Ramos (cell line): ENCODE measurements around the gene PTGR3.

Experiments used
- in situ Hi-C: fragments of 300-500 bp; cut with MboI; formaldehyde crosslinking; loops from one replicate; pipeline ENCODE4 v1.14.3; 2022; ENCODE audit warnings: low sequenced_read_pairs; ENCODE audit not compliant: unreplicated experiment

The PTGR3 gene

GRCh38 chr18:75173738-75174137 lies 35.2 kb downstream of the PTGR3 start:
- in situ Hi-C loops, result no loop called here

- in situ Hi-C loops, result no loop called here
These were observed 35.9 kb downstream of the PTGR3 start for GRCh38 chr18:75173125-75173432.

- in situ Hi-C loops, result no loop called here
These were observed 36.4 kb downstream of the PTGR3 start for GRCh38 chr18:75172299-75173124.

GRCh38 chr18:75170916-75171315 lies 38.0 kb downstream of the PTGR3 start:
- in situ Hi-C loops, result no loop called here

GRCh38 chr18:75170022-75170789 lies 38.7 kb downstream of the PTGR3 start:
- in situ Hi-C loops, result no loop called here

- in situ Hi-C loops, result no loop called here
These were observed 39.5 kb downstream of the PTGR3 start for GRCh38 chr18:75169411-75169810.

- in situ Hi-C loops, result no loop called here
These were observed 40.3 kb downstream of the PTGR3 start for GRCh38 chr18:75168619-75169018.

GRCh38 chr18:75167759-75168618 lies 41.0 kb downstream of the PTGR3 start:
- in situ Hi-C loops, result no loop called here

GRCh38 chr18:75167137-75167536 lies 41.8 kb downstream of the PTGR3 start:
- in situ Hi-C loops, result no loop called here

GRCh38 chr18:75165926-75166325 lies 43.0 kb downstream of the PTGR3 start:
- in situ Hi-C loops, result no loop called here

GRCh38 chr18:75164479-75164878 lies 44.5 kb downstream of the PTGR3 start:
- in situ Hi-C loops, result no loop called here

- in situ Hi-C loops, result no loop called here
These were observed 45.2 kb downstream of the PTGR3 start for GRCh38 chr18:75163736-75164135.

GRCh38 chr18:75162978-75163377 lies 46.0 kb downstream of the PTGR3 start:
- in situ Hi-C loops, result no loop called here

- in situ Hi-C loops, result no loop called here
These were observed 46.5 kb downstream of the PTGR3 start for GRCh38 chr18:75162467-75162866.

- in situ Hi-C loops, result no loop called here
These were observed 47.5 kb downstream of the PTGR3 start for GRCh38 chr18:75161256-75162028.

- in situ Hi-C loops, result no loop called here
These were observed 48.6 kb downstream of the PTGR3 start for GRCh38 chr18:75160364-75160763.

- in situ Hi-C loops, result no loop called here
These were observed 49.1 kb downstream of the PTGR3 start for GRCh38 chr18:75159646-75160356.

GRCh38 chr18:75159238-75159518 lies 49.8 kb downstream of the PTGR3 start:
- in situ Hi-C loops, result no loop called here
